ENCODE data around the gene SLC9A9.

DNA sequence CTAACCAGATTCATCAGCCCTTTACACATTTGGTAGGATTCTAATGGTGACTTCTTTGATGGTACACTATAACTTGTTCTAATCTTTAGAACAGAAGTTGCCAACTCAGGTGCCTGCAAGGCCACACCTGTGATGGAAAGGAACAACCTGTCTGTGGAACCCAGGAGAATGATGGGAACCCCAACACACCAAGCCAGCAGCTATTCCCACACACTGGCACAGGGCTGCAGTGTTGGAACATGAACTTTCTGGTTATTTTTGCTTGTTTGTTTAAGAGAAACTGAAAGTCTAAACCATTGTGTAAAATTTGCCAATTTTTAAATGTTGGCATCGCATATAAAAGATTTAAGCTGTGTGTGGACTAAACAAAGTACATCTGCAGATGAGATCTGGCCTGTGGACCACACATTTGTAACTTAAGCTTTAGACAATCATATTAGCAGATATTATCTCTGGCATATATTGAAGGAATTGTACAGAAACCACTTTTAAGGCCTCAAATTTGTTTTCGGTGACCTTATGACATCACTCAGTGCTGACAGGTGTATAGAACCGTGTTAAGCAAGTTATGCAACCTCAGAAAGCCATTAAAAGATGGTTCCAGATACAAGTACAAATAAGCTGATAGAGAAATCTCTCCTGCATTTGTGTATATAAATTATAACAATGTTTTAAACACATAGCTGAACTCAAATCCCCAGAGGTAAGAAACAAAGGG lies 242.9 kb downstream of the SLC9A9 start:
- TF ChIP-seq, protein P1, sequence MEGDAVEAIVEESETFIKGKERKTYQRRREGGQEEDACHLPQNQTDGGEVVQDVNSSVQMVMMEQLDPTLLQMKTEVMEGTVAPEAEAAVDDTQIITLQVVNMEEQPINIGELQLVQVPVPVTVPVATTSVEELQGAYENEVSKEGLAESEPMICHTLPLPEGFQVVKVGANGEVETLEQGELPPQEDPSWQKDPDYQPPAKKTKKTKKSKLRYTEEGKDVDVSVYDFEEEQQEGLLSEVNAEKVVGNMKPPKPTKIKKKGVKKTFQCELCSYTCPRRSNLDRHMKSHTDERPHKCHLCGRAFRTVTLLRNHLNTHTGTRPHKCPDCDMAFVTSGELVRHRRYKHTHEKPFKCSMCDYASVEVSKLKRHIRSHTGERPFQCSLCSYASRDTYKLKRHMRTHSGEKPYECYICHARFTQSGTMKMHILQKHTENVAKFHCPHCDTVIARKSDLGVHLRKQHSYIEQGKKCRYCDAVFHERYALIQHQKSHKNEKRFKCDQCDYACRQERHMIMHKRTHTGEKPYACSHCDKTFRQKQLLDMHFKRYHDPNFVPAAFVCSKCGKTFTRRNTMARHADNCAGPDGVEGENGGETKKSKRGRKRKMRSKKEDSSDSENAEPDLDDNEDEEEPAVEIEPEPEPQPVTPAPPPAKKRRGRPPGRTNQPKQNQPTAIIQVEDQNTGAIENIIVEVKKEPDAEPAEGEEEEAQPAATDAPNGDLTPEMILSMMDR (IDR thresholded peaks at IDR 0.05 in 8 of 11, conservative IDR thresholded peaks at IDR 0.05 in 3 of 11): no peak
- TF ChIP-seq POLR2A (IDR thresholded peaks at IDR 0.05): no peak
